Calu3 (cell line): ENCODE results near the gene CCDC3. TPM values are rescaled to one million over a fixed set of nuclear protein-coding genes. Genes with fewer than 3 reads are reported as not detected.

Source experiments
- BruUV-seq: library from RNA; stranded (reverse); fragments of 400-500 nt; replicated peaks from 2 replicates; lab custom pipeline; 2021; lab: Mats Ljungman, UMichigan
- CTCF ChIA-PET: fragments of 300-600 bp; sonication (Branson Sonifier 250); formaldehyde crosslinking; loops from one replicate; lab custom pipeline; 2022; ENCODE audit warnings: antibody characterized with exemption; lab: Charles Lee
- DNase-seq: peaks from one replicate; pipeline ENCODE4 v3.0.0; 2022
- H3K27ac Mint-ChIP-seq: one replicate; pipeline ENCODE4 v1.8.0; 2022; ENCODE audit warnings: mixed read lengths; ENCODE audit not compliant: unreplicated experiment
- H3K27me3 Mint-ChIP-seq: one replicate; pipeline ENCODE4 v1.8.0; 2022; ENCODE audit warnings: mixed read lengths; ENCODE audit not compliant: unreplicated experiment
- H3K36me3 Mint-ChIP-seq: one replicate; pipeline ENCODE4 v1.8.0; 2022; ENCODE audit warnings: mild to moderate bottlenecking, moderate library complexity, mixed read lengths; ENCODE audit not compliant: insufficient read depth, unreplicated experiment
- H3K4me1 Mint-ChIP-seq: one replicate; pipeline ENCODE4 v1.8.0; 2022; ENCODE audit warnings: mild to moderate bottlenecking, low read depth, mixed read lengths; ENCODE audit not compliant: unreplicated experiment
- H3K4me3 Mint-ChIP-seq: one replicate; pipeline ENCODE4 v1.8.0; 2022; ENCODE audit warnings: mild to moderate bottlenecking, low read depth, moderate library complexity, mixed read lengths; ENCODE audit not compliant: unreplicated experiment
- H3K9me3 Mint-ChIP-seq: one replicate; pipeline ENCODE4 v1.8.0; 2022; ENCODE audit warnings: low read depth, mixed read lengths; ENCODE audit not compliant: unreplicated experiment
- intact Hi-C: fragments of 100-400 bp; cut with micrococcal nuclease; formaldehyde crosslinking; loops from one replicate; pipeline ENCODE4 v1.10.0; 2022; ENCODE audit not compliant: unreplicated experiment
- total RNA-seq: library from RNA; stranded (reverse); gene quantifications from 2 replicates; pipeline ENCODE4 v1.2.3, GENCODE V29; 2022
- TF ChIP-seq, protein P1 (sequence below): fragments of 200-600 bp; IDR thresholded peaks from one replicate; pipeline ENCODE4 v1.8.0; 2022; ENCODE audit warnings: antibody characterized with exemption; ENCODE audit not compliant: unreplicated experiment

Gene CCDC3
- total RNA-seq, 1 experiment from 2014 or later: not detected

DNA sequence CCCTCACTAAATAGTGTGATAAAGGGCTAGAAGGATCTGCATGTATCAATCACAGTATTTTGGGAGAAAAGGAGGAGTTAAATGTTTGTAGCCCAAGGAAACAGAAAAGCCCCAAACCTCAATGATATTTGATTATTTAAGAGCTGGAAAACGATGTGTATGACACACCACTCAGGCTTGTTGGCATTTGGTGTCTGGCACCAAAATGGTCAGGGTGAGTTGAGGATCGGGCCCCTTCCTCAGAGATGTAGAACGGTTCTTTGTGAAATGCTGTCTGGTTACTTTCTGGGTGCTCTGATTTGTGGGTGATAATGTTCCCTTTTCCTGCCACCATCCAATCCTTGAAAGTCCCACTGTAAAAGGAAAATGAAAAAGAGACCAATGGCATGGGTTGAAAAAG is 113.7 kb downstream of the CCDC3 start:
- no peaks in the 10 kb centered on the region for H3K36me3 Mint-ChIP-seq
- TF ChIP-seq, protein P1, sequence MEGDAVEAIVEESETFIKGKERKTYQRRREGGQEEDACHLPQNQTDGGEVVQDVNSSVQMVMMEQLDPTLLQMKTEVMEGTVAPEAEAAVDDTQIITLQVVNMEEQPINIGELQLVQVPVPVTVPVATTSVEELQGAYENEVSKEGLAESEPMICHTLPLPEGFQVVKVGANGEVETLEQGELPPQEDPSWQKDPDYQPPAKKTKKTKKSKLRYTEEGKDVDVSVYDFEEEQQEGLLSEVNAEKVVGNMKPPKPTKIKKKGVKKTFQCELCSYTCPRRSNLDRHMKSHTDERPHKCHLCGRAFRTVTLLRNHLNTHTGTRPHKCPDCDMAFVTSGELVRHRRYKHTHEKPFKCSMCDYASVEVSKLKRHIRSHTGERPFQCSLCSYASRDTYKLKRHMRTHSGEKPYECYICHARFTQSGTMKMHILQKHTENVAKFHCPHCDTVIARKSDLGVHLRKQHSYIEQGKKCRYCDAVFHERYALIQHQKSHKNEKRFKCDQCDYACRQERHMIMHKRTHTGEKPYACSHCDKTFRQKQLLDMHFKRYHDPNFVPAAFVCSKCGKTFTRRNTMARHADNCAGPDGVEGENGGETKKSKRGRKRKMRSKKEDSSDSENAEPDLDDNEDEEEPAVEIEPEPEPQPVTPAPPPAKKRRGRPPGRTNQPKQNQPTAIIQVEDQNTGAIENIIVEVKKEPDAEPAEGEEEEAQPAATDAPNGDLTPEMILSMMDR: no peak
- no peak overlapping the region for H3K4me3 Mint-ChIP-seq
- H3K4me1 Mint-ChIP-seq: no peaks in the 10 kb centered on the region
- no peak for DNase-seq
- CTCF ChIA-PET: interaction anchor here (0.7 kb wide), 1 partner anchor 41 kb away, joined by 3 read pairs; no protein-coding TSS in a partner anchor
- H3K9me3 Mint-ChIP-seq: peaks cover 5% of the 10 kb centered on the region
- H3K27me3 Mint-ChIP-seq: peaks cover 78% of the 10 kb centered on the region
- BruUV-seq: no TSS peak
- no peak overlapping the region for H3K27ac Mint-ChIP-seq
- intact Hi-C loops: no loop called here

- Mint-ChIP-seq H3K4me1 (no peaks in the 10 kb centered on the region), H3K27ac (no peak overlapping the region), H3K9me3 (peaks cover 5% of the 10 kb centered on the region), H3K4me3 (no peak overlapping the region), H3K36me3 (no peaks in the 10 kb centered on the region), H3K27me3 (peaks cover 84% of the 10 kb centered on the region)
- CTCF ChIA-PET: no interaction called here
- intact Hi-C loops: no loop called here
- TF ChIP-seq, protein P1: no peak
- DNase-seq: no peak
- no TSS peak for BruUV-seq
These were observed 116.7 kb downstream of the CCDC3 start for GRCh38 chr10:12884851-12885250.

- intact Hi-C loops: no loop called here
- TF ChIP-seq, protein P1: no peak
- H3K4me3 Mint-ChIP-seq: no peak overlapping the region
- H3K9me3 Mint-ChIP-seq: peaks cover 5% of the 10 kb centered on the region
- DNase-seq: no peak
- BruUV-seq: no TSS peak
- peaks cover 93% of the 10 kb centered on the region for H3K27me3 Mint-ChIP-seq
- no peaks in the 10 kb centered on the region for H3K36me3 Mint-ChIP-seq
- no peak overlapping the region for H3K27ac Mint-ChIP-seq
- CTCF ChIA-PET: no interaction called here
- H3K4me1 Mint-ChIP-seq: no peaks in the 10 kb centered on the region
These were observed 121.1 kb downstream of the CCDC3 start for GRCh38 chr10:12880423-12880822.

GRCh38 chr10:12877150-12877549 is 124.4 kb downstream of the CCDC3 start:
- intact Hi-C loops: no loop called here

More at GRCh38 chr10:12877150-12877549, 124.4 kb downstream of the CCDC3 start:
- no peaks in the 10 kb centered on the region for H3K9me3 Mint-ChIP-seq
- H3K4me3 Mint-ChIP-seq: no peak overlapping the region
- BruUV-seq: no TSS peak
- TF ChIP-seq, protein P1: no peak
- CTCF ChIA-PET: no interaction called here
- no peak for DNase-seq
- no peaks in the 10 kb centered on the region for H3K4me1 Mint-ChIP-seq
- H3K36me3 Mint-ChIP-seq: no peaks in the 10 kb centered on the region
- H3K27me3 Mint-ChIP-seq: peaks cover 99% of the 10 kb centered on the region
- H3K27ac Mint-ChIP-seq: no peak overlapping the region
